ENCODE measurements around the gene NBL1.

- TF ChIP-seq, protein P1, sequence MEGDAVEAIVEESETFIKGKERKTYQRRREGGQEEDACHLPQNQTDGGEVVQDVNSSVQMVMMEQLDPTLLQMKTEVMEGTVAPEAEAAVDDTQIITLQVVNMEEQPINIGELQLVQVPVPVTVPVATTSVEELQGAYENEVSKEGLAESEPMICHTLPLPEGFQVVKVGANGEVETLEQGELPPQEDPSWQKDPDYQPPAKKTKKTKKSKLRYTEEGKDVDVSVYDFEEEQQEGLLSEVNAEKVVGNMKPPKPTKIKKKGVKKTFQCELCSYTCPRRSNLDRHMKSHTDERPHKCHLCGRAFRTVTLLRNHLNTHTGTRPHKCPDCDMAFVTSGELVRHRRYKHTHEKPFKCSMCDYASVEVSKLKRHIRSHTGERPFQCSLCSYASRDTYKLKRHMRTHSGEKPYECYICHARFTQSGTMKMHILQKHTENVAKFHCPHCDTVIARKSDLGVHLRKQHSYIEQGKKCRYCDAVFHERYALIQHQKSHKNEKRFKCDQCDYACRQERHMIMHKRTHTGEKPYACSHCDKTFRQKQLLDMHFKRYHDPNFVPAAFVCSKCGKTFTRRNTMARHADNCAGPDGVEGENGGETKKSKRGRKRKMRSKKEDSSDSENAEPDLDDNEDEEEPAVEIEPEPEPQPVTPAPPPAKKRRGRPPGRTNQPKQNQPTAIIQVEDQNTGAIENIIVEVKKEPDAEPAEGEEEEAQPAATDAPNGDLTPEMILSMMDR (conservative IDR thresholded peaks at IDR 0.05; ENCODE audit: low read depth, low read length): no peak
- no peak for TF ChIP-seq EZH2 (IDR thresholded peaks at IDR 0.05; ENCODE audit: low read length, unreplicated experiment)
Observed at GRCh38 chr1:19703280-19703679, 59.2 kb downstream of the NBL1 start.

All from PC-3 (cell line).